ENCODE results near the gene AFAP1.

AFAP1 gene

DNA sequence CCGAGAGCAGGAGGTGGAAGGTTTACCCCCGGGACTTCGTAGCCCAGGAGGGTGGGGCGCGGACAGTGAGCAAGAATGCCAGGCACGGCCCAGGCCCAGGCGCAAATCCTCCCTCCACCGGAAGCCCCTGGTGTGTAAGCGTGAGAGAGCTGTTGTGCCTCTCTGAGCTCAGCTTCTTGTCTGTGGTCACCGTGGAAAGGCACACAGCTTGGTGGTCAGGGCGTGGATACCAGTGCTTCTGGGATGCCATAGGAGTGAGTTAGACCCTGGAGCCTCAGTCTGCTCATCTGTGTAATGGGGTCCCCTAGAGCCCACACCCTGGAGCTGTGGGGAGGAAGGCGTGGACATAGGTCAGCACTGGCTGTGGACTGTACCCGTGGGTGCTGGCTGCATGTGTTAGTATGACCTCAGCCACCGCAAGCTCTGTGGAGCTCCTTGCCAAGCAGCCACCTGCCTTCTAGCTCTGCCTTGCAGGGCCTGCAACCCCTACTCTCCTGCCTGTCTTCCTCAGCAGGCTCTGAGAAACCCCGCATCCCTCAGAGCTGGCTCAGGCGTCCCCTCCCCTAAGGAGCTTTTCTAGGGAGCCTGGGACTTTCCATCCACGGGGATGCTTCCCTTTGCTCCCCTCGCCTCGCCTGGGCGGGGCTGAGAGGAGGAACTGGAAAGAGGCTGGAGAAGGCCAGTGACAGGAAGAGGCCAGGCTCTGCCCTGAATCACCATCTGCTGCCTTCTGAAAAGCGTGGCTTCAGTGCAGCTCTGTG, 28.0 kb upstream of the AFAP1 start:
- DNase-seq, result no peak

DNA sequence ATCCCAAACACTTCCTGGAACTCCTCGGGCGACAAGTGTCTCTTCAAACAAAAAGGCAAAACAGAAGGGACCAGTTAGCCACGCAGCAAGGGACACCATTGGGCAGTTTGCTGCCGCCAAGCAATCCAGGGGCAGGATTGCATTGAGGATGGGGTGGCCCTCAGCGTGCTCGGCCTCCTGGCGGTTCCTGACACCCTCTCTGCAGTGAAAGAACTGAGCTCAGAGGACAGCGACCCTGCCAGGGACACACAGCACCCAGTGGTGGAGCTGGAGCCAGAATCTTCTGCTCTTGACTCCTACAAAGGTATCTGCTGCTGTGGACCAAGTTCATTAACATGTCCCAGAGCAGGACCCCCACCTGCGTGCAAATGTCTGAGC, 27.4 kb upstream of the AFAP1 start:
- no peak for DNase-seq

DNA sequence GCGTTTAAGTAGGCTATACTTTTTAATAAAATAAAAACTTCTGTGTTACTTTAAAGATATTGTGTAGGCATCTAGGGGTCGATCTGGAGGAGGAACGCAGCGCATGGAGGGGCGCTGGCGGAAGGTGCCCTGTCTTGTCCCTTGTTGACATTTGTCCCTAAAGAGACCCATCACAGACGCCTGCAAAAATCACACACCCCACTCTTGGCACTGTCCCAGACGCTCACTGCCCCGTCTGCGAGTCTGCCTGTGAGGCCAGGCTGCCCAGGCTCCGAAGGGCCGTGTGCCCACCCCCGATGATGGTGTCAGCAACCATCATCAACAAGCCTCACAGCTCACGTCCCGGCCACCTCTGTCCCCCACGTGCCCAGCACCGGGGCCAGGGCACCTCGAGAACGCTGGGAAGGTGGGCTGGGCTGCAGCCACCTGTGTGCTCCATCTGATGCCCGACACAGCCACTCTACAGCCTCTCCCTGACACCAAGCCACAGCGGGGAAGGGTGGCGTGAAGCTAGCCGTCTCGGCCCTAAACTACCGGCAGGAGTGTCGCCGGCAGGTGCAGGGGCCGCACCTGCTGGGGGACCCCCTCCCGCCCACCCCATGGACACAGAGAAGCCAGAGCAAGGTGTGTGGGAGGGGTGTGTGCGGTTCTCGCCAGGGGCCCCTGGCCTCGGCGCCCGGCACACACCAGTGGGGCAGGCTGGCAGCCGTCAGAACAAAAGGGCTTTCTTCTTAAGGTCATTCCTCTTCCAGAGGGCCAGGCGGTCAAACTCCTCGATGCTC, 26.8 kb upstream of the AFAP1 start:
- DNase-seq, result no peak

DNA sequence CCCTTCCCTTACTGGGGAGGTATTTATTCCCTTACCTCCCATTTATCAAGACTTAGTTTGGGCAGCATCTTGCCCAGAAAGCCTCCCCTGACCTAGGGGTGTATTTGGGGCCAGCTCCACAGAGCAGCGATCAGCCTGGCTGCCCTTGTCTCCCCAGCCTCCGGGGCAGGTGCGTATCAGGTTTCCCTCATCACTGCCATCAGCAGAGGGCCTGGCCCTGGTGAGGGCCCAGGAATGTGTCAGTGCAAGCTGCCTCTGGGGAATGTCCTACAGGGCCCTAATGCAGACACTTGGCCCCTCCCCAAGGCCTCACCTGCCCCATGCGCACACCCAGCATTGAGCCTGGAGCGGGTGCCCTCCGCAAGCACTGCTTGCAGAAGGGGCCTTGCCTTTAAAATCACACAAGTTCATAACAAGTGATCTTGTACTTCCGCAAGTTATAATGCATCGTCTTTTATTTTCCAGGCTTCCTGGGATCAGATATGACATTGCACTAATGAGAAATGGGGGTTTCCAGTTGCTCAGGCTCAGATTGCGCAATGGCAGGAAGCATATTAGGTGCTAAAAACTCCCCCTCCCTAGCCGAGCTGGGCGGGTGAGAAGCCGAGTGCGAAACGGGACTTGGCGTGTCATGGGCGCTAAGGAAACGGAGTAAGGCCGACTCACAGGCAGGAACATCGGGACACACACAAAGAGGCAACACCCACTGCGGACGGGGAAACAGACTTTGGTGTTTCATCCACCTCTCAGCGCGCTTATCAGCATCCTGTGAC, 25.4 kb upstream of the AFAP1 start:
- DNase-seq, result peak; percentile 56

DNA sequence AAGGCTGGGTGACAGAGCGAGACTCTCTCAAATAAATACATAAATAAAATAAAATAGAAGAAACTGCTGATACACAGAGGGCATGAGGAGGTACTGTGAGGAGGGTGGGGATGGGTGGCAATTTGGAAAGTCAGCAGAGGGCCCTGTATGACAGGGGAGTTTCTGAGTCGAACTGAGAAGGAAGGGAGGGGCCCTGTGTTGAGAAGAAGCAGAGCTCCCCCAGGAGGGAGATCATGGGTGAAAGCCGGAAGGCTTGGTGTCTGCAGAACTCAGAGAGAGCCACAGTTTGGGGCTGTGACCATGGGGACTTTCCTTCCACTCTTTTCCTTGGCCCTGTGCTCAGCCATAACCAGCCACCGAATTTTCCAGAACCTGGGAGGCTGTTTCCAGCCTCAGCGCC, 24.8 kb upstream of the AFAP1 start:
- peak; percentile 42 for DNase-seq

DNA sequence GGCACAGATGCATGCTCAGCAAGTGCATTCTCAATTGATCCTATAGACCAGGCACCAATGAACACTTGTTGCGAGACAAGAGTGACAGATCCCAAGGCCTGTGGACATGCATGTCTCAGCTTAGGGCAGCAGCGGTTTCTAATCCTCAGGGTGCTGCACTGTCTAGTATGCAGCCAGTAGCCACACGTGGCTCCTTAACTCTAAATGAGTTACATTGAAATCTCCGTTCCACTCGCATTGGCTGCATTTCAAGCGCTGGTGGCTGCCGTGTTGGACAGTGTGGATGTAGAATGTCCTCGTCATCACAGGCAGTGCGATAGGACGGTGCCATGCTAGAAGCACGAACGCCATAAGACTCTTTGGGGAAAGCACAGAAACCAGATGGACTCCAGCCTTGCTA, 24.0 kb upstream of the AFAP1 start:
- no peak for DNase-seq

DNA sequence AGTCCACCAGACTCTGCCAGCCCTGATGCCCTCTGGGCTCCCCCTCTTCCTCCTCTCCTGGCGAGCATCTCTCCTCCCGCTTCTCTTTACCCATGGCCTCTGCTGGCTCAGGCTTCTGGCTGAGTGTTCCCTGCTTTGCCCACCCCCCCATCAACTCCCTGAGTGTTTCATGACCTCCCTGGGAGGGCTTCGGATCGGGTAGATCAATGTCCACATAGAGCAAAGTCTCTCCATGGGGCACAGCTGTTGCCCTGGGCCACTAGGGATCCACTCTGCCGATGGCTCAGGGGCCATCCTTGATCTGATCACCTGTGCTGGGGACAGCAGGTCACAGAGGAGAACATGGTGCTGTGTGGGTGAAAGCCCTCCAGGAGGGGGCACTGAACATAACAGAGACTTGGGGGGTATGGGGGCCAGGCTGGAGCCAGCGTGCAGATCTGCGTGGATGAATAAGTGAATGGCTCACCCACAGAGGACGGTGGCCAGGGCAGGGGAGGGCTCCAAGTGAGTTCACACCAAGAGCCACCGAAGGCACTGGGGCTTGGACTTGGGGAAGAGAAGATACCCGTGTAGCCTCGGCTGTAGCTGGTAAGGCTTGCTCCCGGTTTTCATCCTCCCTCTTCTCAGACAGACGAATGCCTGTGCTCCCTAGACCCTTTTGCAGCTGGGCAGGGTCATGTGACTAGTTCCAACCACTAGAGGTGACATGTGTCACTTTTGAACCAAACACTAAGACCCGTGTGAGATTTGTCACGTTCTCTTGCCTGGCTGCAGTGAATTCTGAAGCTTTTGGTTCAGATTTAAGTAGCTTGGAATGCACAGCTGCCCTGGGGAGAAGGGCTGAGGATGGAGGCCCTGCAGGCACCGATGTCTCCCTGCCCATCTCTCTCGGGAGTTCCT, 23.2 kb upstream of the AFAP1 start:
- DNase-seq, result no peak

DNA sequence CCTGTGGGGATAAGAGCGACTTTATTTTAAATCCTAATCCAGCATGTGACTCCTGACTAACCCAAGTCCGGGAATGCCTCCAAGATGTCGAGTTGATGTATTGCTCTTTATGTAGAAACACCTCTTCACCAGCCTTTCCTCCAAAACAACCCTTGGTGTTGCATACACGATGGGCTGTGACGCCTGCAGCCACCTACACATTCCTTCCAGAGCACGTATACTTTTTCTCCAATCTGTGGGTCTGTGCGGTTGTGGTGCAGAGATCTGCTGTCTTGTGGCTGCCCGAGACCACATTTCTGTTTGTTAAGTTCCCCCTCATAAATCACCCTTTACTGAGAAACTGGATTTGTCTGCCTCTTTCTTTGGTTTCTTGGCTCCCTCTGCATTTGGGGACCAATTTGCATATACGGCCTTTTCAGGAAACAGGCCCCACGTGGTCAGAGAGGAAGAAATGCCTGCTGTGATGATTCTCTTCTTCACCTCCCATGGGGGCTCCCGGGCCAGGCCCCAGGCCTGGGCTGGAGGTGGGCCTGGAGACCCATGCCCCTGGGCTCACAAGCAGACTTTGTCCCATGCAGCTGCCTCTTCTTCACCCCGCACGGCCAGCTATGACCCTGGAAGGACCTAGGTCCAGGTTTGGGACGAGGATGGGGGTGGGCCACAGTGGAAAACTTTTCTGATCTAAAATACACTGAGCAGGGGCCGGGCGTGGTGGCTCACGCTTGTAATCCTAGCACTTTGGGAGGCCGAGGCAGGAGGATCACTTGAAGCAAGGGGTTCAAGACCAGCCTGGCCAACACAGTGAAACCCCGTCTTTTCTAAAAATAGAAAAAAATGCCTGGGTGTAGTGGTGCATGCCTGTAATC, 21.4 kb upstream of the AFAP1 start:
- peak; percentile 75 for DNase-seq

DNA sequence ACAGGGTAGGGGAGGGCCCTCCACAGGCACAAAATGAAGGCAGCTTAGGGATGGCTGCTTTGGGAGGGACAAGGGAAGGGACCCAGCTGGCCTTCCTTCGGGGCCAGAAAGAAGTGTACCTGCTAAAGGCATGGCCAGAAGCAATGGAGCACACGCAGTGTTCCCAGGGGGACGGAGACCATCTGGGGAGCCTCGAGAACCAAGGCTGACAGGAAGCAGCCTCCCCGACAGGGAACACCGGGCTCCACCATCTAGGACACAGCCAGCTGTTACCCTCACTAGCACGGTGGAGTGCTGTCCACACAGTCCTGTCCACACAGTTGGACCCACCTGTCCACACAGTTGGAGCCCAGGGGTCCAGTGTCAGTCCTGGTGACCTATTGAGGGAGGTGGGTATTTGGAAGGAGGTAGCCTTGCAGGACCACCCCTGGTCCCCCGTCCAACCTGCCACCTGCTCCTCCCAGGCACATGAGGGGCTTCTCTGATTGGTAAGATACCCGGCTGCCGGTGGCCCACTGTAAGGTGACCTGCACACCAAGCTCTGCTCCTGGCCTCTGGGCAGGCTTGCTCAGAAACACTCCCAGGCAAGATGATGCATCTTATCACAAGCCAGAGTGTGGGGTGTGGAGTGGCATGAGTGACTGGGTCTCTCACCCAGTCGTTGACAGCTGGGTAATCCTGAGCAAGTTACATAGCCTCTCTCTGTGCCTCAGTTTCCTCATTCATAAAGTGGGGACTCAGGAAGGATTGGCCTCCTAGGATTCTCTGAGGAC, 20.5 kb upstream of the AFAP1 start:
- peak; percentile 15 for DNase-seq

DNA sequence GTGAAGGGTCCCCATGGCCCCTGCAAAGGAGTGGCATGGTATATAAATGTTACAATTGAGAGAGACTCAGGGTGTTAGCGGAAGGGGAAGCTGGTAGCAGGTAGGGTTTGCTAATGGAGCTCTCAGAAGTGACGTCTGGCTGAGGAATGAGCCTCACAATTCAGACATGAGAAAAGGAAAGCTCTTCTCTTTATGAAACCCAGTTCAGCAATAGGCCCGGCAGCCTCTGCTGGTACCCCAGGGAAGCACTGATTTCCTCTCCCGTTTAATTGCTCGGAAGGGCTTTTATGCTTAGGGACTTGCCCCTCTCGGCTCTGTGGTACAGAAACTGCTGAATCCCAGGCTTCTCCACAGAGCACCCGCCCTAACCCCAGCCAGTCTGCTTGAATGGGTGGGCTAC, 19.4 kb upstream of the AFAP1 start:
- DNase-seq, result no peak

DNA sequence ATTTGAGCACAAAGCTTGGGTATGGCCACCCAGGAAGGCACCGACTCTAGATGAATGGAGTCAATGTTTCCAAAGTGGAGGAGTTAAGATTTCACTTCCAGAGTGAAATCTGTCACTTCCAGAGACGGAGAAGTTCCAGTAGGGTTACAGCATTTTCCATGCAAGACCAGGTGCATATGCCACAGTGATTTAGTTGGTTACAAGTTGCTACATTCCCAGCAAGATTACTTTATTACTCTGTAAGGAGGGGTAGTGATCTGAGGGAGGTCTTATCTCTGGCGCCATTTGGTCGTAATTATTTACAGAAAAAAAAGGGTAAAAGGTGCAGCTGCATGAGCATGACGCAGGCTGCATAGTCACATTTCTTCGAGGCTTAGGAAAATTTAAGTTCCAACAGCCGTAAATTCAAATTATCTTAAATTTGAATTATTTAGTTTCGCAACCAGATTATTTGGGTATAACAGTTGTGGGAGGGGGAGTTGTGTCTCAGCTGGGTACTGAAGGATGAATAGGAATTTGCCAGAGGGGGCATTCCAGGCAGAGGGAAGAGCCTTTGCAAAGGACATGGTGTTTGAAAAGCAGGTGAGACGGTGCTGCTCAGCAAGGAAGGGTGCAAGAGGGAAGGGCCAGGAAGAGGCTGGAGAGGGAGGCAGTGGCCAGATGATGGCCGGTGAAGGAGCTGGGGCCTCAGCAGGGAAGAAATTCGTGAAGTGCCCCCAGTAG, 17.4 kb upstream of the AFAP1 start:
- DNase-seq, result no peak

DNA sequence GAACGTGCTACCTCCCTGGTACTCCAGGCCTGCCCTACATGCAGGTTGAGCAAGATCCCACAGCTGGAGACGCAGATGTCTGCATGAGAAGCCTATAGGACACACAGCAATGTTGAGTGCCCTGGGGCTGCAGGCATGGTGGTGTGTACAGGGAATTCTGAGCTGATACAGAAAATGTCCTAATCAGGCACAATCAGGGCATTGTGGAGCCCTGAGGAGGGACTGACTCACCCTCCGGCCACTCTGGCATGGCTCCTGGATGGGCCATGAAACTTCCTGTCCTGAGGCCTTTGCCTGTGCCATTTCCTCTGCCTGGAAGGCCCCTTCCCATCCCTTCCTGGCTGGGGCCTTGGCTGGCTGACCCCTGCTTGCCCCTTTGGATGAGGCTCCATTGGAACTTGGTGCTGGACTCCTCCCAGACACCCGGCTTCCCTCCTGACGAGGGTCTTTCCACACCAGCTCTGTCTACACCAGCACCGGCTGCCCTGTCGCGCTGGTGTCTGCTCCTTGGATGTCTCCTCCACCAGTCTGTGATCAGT, 16.7 kb upstream of the AFAP1 start:
- DNase-seq, result no peak

DNA sequence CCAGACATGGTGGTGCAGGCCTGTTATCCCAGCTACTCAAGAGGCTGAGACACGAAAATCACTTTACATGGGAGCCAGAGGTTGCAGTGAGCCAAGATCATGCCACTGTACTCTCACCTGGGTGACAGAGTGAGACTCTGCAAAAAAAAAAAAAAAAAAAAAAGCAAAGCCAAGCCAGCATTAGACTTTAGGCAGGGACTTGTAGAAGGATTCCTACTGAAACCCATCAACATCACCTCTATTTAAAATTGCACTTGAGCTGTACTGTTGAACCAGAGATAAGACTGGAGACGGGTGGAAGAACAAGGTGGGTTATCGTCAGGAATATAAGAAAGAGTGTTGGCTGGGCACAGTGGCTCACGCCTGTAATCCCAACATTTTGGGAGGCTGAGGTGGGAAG, 15.7 kb upstream of the AFAP1 start:
- no peak for DNase-seq

DNA sequence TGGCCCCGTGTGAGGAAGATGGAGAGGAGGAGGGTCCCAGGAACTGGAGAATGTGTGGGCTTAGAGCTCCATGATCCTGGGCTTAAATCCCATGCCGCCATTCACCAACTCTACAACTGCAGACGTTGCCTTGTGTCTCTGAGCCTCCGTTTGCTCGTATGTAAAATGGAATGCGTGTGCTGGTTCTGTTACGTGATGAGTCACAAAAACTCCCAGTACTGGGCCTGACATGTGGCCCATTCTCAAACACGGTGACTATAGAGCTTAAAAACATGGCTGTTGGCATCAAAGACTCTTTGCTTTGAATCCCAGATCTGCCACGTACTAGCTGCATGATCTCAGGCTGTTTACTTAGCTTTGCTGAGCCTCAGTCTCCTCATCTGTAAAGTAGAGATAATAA, 13.0 kb upstream of the AFAP1 start:
- no peak for DNase-seq

DNA sequence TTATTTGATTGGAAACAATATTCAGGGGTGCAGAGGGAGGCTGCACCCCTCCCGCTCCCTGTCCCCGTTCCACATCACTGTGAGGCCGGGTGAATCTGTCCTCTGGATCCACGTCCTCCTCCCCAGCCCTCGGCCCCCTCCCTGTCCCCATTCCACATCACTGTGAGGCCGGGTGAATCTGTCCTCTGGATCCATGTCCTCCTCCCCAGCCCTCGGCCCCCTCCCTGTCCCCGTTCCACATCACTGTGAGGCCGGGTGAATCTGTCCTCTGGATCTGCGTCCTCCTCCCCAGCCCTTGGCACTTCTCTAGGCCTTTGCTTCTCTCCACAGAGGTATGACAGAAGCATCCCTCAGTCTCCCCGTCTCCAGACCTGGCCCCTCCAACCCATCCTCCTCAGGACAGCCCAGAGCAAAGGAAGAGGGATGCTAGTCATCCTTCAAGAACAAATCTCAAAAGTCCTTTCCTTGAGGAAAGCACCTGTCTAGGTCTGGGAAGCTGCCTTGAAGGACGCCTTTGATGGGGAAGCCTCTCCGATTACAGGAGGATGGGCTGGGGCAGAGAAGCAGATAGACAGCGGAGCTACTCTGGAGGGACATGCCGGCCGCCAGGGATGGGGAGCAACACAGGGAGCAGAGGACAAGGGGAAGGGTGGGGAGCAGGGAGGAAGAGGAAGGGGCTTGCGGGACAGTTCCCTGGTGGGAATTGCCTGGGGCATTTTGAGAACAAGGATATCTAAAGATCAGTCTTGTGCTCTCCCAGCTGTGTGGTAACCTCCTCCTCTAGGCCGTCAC, 10.8 kb upstream of the AFAP1 start:
- DNase-seq, result no peak

DNA sequence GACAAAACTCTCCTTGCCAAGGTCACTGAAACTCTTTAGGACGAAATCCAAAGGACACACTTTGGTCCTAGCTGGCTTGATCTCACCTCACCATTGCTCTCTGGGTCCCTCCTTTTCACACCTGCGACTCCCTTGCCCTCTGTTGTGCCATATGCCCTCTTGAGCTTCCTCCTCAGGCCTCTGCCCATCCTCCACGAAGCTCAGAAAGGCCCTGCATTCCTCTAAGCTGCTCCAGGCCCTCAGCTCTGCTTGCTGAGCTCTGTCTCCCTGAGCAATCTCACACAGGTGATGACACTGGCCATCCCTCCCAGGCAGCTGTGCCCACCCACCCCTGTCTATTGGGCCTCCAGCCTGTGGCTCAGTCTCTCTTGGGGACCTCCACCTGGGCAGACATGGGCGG, 10.1 kb upstream of the AFAP1 start:
- DNase-seq, result no peak

DNA sequence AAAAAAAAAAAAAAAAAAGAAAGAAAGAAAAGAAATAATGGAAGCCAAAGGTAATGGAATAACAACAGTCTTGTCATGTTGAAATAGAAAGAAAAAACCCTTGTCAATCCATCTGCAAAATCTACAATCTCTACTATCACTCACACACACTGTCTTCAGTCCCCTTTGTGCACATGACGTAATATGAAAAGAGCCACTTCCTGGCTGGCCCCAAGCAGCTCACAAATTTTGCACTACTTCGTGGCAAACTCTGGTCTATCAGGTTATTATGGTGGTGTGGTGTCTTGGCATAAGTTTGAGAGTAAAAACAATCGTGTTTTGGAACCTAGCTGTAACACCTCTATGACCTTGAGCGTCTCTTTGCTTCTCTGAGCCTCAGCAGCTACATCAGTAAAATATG, 8.3 kb upstream of the AFAP1 start:
- DNase-seq, result no peak

DNA sequence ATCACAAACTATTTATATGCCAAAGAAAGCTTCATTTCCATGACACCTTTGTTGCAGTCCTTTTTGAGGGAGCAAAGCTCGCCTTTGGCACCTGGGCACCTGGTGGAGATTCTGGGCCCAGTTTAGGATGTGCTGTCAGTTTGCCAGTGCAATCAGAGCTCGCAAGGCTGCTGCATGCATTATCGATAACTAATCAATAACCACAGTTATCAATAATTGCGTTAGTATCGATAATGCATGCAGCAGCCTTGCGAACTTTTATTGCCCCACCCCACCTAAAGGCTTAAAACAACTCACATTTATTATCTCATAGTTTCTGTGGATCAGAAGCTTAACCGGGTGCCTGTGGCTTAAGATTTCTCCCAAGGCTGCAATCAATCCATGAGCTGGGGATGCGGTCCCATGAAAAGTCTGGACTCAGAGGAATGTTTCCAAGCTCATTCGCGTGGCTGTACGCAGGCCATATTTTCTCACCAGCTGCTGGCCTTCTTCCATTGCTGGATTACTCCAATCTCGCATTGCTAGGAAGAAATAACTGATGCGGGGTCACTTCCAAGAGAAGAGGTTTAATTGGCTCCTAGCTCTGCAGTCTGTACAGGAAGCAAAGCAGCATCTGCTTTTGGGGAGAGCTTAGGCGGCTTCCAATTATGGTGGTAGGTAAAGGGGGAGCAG, 6.2 kb upstream of the AFAP1 start:
- no peak for DNase-seq

Measured in activated naive CD4-positive, alpha-beta T cell treated with Interleukin-2 at 50 U/mL for 16 hours (primary cell).